Skeletal muscle cell (primary cell): ENCODE results near the gene MRPL11.
"Not testable (repeated sequence)": the region's sequence is repeated elsewhere in the genome, so short reads cannot be mapped to it uniquely, and the experiment has no call there.

ENCODE experiments used
- DNase-seq: peaks from one replicate; pipeline ENCODE4 v3.0.0-alpha.2; 2010; ENCODE audit warnings: low read depth
- H3K4me3 ChIP-seq: 2 replicates; pipeline ENCODE4 v1.5.1; 2011; ENCODE audit warnings: low read depth, mild to moderate bottlenecking, control low read depth, low read length, moderate library complexity

The MRPL11 gene

GRCh38 chr11:66468691-66469090 is 30.0 kb upstream of the MRPL11 start:
- no peak overlapping the region for H3K4me3 ChIP-seq

GRCh38 chr11:66467756-66468155 is 29.1 kb upstream of the MRPL11 start:
- no peak for DNase-seq

More at GRCh38 chr11:66468691-66469090, 30.0 kb upstream of the MRPL11 start:
- no peak for DNase-seq

GRCh38 chr11:66467034-66467659 is 28.5 kb upstream of the MRPL11 start:
- DNase-seq, result no peak
- H3K4me3 ChIP-seq, result peak overlapping the region; percentile 68

More at GRCh38 chr11:66467756-66468155, 29.1 kb upstream of the MRPL11 start:
- H3K4me3 ChIP-seq, result peak overlapping the region; percentile 68

DNA sequence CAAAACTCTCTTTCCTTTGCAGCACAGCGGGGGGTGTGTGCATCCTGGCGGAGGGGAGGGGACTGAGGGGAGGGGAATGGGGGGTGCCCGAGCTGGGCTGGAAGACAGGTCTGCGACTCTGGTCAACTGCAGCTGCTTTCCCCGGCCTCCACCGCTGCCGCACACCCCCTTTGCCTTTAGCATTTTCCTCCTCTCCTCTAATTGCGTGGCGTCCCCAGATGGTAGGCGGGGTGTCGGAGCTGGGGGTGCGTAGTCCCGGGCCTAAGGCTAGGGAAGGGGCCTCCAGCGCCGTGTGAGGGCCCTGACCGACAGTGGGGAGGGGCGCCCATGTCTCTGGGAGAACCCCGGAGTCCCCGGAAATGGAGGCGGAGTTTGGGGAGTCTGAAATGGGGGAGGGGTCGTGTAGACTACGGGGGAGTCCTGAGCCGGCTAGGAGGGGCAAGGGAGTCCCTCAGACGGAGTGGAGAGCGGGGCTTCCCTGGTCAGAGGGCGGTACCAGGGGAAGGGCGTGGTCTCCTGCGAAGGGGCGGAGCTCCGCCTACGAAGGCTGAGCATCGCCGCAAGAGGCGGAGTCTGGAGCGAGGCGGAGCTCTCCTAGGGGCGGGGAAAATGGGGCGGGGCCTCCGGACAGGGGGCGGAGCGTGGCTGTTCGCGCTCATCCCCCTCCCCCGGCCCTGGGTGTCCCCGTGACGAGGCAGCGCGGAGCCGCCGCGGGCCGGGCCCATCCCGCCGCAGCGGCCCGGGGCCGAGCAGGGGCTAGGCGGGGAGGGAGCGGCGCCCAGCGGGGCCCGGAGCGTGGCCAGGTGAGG is 27.8 kb upstream of the MRPL11 start, which contains the start of gene PELI3:
PELI3 (plus strand) TSS at position 681 of the 809 bp plus-strand sequence. CDS start 1,224 bp downstream, outside the sequence.
- H3K4me3 ChIP-seq, result peak within 1 kb of the TSS; percentile 68
- DNase-seq, result peak; percentile 62

DNA sequence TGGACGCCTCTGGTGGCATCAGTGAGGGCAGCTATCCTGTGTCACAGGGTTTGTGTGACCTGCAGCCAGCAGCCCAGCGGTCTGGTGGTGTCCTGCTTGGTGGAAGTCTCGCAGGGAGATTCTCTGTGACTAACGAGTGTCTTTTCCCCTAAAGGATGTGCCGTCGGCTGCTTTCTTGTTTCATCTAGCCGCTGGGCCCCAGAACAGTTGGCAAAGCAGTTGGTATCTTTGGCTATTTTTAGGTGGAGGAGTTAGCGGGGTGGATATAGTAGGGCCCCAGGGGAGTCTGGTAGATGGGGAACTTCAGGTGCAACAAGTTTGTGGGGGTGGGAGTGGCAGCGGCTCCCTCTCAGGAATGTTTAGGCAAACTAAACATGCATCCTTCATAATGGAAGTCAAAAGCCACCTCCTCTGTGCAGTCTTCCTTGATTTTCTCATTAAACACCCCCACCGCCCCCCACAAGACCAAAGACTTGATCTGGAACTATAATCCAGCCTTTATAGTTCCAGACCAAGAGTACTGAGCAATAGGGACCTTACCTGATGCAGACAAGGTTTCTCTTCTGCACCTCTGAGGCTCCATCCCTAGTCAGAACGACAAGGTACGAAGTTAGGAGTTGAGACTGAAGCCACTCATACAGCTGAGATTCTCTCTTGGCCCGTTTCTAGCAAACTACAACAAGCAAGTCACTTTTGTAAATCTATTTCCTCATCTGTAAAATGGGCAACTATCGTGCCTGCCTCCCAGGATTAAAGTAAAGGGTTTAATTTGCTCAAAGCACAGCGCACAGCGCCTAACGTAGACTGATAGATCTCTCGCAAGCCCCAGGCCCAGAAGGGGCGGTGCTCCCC is 27.0 kb upstream of the MRPL11 start:
- H3K4me3 ChIP-seq, result peak overlapping the region; percentile 68
- DNase-seq, result no peak

- DNase-seq, result no peak
- no peak overlapping the region for H3K4me3 ChIP-seq
Observed at GRCh38 chr11:66464916-66465315, 26.3 kb upstream of the MRPL11 start.

- H3K4me3 ChIP-seq, DNase-seq: not testable (repeated sequence)
Observed at GRCh38 chr11:66464116-66464515, 25.5 kb upstream of the MRPL11 start.

GRCh38 chr11:66462911-66463310 is 24.3 kb upstream of the MRPL11 start:
- DNase-seq, result no peak
- H3K4me3 ChIP-seq, result no peak overlapping the region

DNA sequence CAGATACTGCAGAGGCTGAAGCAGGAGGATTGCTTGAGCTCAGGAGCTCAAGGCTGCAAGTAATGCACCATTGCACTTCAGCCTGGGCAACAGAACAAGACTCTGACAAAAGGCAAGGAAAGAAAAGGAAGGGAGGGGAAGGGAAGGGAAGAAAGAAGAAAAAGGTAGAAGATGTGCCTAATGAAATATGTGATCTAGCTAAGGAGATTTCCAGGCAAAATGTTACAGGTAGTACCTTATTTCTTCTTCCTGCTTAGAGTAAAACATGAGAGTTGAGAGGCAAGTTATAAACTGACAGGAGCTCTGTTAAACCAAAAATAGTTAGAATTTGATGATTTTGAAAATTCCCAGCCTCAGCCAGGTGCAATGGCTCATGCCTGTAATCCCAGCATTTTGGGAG is 23.4 kb upstream of the MRPL11 start:
- DNase-seq, result no peak
- no peak overlapping the region for H3K4me3 ChIP-seq

DNA sequence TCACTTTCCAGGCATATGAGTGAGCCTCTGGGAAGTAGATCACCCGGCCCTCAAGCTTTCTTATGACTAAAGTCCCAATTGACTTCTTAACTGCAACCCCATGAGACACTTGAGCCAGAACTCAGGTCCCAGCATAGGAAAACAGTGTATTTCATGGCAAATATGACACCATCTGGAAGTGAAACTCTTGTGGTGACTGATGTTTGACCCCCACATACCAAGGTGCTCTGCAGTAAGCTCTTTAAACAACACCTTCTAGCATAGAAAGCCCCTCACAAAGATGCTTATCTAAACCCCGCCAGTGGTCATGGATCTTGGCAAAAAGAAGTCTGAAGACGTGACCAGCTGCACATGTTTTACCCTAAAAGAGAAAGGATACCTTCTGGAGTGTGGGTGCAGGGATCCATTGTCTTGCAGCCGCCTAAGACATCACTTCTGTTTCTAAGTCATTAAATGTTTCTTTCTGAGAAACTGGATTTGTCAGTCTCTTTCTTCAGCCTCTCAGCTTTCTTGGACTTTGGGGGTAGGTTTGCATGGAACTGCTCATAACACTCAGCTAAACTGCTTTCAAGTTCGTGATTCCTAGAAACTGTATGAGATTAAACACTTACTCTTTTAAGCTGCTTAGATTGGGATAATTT is 20.6 kb upstream of the MRPL11 start:
- DNase-seq, result no peak
- H3K4me3 ChIP-seq, result no peak overlapping the region

DNA sequence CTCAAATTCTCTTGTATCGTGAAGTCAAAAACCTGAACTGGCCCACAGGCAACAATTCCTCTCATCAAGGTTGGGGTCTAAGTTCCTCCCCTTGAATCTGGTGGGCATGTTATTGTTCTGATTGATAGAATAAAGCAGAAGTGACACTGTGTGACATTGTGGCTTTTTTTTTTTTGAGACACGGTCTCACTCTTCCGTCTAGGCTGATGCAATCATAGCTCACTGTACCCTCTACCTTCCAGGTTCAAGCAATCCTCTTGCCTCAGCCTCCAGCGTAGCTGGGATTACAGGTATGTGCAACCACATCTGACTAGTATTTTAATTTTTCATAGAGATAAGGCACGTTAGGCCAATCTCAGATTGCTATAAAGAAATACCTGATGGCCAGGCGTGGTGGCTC is 19.2 kb upstream of the MRPL11 start:
- no peak overlapping the region for H3K4me3 ChIP-seq
- DNase-seq, result no peak

- DNase-seq, result no peak
- H3K4me3 ChIP-seq, result no peak overlapping the region
Observed at GRCh38 chr11:66454828-66455227, 16.2 kb upstream of the MRPL11 start.

- no peak overlapping the region for H3K4me3 ChIP-seq
- DNase-seq, result no peak
Observed at GRCh38 chr11:66454247-66454646, 15.6 kb upstream of the MRPL11 start.

DNA sequence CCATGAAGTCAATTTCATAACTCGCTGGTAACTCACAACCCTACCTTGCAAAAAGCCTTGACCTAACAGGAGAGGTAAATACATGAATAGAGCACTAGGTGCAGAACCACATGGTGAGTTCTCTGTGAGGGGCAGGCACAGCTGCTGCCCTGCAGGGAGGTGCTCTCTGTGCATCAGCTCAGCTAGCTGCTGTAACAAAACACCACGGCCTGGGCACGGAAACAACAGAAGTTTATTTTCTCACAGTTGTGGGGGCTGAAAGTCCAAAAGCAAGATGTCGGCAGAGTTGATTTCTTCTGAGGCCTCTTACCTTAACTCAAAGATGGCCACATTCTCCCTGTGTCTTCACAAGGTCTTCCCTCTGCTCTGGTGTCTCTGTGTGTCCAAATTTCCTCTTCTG is 13.0 kb upstream of the MRPL11 start:
- no peak overlapping the region for H3K4me3 ChIP-seq
- DNase-seq, result no peak

- no peak for DNase-seq
- no peak overlapping the region for H3K4me3 ChIP-seq
Observed at GRCh38 chr11:66450560-66450959, 11.9 kb upstream of the MRPL11 start.

DNA sequence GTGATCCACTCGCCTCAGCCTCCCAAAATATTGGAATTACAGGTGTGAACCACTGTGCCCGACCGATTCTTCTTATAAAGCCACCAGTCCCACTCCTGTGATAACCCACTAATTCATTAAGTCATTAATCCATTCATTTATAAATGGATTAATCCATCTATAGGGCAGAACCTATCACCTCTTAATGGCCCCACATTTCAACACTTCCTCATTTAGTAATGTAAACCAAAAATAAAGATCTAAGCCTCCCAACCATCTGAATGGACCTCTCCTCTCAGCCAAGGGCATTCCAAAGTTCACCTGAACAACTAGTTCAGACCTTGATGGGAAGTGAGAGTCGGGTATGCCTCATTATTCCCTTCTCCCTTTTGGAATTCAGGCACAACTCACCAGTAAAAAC is 9.9 kb upstream of the MRPL11 start:
- no peak for DNase-seq
- H3K4me3 ChIP-seq, result no peak overlapping the region

DNA sequence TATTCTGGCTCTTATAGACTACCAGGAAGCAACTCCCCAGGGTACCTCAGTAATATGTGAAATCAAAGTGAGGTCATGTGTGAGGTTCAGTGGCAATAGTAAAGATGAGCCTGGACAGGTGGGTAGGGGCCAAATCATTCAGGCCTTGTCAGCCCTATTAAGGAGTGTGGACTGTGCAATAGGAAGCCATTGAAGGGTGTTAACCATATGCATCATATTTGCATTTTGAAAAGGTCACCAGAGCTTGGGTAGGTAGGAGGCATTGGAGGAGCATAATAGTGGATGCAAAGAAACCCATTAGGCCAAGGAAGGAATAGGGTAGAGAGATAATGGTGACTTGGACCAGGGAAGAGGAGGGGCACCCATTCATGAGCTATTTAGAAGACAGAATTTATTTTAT is 8.4 kb upstream of the MRPL11 start:
- H3K4me3 ChIP-seq, result no peak overlapping the region
- no peak for DNase-seq

GRCh38 chr11:66443602-66444001 is 5.0 kb upstream of the MRPL11 start:
- DNase-seq, result peak; percentile 81
- no peak overlapping the region for H3K4me3 ChIP-seq

- H3K4me3 ChIP-seq, DNase-seq: not testable (repeated sequence)
Observed at GRCh38 chr11:66440940-66441282, 2.3 kb upstream of the MRPL11 start.
